HG03378 (cell line): ENCODE measurements around the gene MEGF11.

Experiments
- ATAC-seq: cut with Tn5 transposase; IDR thresholded peaks from one replicate; pipeline ENCODE4 v1.9.1; 2021; ENCODE audit warnings: mild to moderate bottlenecking, moderate library complexity; ENCODE audit not compliant: unreplicated experiment

The MEGF11 gene

DNA sequence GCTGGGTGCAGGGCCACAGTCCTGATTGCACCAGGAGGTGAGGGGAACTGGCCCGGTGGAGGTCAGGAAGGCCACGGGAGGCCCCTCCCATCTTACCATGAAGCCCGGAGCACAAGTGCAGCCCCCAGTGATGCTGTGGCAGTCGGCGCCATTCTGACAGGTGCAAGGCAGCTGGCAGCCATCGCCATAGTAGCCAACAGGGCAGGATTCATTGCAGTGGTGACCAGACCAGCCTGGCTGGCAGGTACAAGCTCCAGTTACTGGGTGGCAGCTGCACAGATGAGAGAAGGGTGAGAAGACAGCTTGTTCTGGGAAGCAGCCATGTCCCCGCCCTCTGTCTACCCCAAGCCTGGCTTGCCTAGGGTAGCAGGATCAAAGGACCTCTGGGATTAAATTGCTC, 296.1 kb downstream of the MEGF11 start:
- ATAC-seq = no peak

DNA sequence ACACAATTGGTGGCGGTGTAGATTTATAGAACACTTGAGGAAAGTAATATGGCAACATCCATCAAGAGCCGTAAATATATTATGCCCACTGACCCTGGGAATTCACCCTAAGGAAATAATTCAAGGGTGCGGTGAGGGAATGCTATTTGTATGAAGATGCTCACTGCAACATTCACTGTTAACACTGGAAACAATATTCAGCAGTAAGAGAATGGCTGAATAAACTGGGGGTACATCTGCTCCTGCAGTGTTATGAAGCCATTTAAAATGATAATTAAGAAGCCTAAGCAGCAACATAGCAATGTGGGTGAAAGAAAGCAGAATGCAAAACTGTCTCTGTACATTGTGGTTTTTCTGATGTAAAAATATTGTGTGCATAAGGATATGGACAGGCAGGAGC, 296.7 kb downstream of the MEGF11 start:
- no peak for ATAC-seq

DNA sequence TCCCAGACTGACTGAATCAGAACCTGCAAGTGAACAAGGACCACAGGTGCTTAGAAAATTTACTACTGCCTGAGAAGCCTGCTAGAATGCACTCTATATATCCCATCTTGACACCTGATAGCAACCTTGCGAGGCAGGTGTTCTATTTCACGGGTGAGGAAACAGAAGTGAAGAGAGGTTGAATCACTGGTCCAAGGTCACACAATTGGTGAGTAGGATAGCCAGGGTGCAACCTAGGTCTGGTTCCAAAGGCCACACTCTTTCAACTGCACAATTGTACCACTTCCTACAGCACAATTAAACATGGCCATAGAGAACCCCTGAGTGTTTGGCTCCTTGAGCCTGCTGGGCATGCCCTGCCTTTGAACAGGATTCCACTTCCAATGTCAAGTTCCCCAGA, 297.2 kb downstream of the MEGF11 start:
- no peak for ATAC-seq

DNA sequence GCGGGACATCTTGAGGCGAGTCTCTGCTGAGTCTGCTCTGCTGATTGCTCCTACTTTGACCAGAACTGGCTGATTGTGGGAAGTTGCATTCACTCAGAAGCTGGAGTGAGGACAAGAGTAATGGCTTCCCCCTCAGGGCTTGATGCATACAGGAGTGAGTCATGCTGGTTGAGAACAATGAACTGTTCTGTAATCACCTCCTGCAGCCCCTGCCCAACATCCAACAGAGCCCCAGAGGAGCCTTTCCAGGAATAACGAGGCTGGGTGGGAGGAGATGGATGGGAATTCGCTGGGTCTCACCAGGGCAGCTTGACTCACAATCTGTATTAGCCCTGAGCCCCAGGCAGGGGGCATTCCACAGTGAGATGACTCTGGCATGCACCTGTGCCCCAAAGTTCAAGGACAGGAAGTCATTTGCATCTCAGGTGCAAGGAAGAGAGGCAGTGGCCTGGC, 299.2 kb downstream of the MEGF11 start:
- no peak for ATAC-seq

DNA sequence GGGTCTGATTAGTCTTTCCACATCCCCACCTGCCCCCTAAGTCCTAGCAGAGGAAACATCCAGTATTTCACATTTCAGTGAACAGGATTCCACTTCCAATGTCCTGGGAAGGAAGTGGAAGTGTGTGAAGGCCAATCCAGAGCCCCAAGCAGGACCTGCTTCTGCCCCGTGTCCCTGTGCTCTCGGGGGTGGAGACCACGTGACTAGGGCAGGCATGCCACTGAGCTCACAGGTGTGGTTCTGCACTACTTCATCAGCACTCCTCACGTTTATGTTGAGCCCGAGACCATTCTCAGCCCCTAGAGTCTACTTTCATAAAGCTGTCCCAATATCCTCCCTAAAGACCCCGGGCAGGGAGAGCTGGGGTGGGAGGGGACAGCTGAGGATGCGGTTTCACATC, 299.9 kb downstream of the MEGF11 start:
- no peak for ATAC-seq

DNA sequence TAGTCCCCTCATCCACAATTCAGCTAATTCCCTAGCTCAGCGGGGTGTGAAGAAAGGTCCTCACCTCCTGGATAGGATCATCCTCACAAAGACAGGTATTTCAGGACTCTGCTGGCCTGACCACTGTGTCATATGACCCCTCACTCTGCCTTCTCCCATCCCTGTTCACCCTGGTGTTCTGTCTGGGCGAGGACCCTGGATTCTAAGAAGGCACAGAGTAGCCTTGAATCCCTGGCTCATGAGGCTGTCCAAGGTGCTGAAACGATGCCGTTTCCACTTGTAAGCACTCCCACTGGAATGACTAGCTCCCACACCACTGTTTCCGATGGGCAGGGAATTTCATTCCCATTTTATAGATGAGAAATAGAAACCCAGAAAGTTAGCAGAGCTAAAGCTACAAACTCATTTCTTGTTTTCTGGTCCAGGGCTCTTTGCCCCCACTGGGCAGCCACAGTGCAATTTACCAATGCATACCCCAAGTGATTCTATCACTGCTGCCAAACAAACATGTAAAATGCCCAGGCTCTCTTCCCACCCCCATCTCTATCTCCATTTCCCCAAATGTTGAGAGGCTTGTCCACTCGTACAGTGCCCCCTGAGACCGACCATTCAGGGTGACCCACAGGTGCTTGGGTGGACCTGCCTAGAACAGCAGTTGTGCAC, 301.0 kb downstream of the MEGF11 start:
- ATAC-seq = no peak

DNA sequence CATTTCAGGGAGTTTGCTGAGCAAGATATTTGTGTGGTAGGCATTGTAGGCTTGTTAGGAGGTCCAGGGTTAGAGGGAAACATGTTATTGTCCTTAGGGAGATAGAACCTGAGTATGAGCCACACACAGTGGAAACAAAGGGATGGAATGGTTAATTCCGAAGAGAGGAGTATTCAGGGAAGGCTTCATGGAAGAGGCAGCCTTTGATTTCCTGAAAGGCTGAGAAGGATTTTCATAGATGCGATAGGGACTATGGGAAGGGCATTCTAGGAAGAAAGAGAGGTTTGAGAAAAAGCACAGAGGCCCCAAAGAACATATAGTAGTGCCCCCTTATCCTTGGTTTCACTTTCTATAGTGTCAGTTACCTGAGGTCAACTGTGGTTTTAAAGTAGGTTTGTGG, 302.5 kb downstream of the MEGF11 start:
- no peak for ATAC-seq

DNA sequence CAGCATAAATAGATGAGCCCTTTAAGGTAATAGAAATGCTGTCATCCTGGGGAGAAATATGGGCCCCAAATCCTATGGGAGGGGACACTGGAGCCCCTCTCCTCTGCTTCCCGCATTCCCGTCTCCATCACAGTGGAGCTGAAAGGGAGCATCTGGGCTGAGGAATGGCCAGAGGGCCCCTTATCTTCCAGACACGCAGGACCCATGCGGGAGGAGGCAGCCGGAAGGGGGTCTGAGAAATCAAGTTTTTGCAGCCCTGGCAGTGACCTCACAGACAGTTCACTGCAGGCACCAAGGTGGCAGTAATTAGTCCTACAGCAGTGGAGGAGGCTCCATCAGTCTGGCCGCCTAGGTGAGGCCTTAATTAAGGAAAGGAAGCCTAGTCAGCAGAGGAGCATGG, 304.1 kb downstream of the MEGF11 start:
- no peak for ATAC-seq

DNA sequence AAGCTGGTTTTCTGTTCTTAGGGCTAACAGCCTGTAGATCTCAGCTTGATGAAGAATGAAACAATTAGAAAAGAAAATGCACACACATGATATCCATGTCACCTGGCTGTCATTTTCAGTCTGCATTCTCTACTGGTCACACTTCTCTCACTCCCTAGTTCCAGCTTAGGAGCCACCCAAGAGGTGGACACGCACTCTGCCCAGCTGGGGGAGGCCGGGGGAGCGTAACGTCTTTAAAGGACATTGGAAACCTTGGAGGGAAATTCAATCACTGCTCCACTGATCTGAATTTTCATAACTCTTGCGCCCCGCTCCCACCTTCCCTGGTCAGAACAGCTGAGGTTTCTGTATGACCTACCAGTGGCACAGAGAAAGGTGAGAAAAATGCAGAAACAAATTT, 304.5 kb downstream of the MEGF11 start:
- ATAC-seq = no peak

DNA sequence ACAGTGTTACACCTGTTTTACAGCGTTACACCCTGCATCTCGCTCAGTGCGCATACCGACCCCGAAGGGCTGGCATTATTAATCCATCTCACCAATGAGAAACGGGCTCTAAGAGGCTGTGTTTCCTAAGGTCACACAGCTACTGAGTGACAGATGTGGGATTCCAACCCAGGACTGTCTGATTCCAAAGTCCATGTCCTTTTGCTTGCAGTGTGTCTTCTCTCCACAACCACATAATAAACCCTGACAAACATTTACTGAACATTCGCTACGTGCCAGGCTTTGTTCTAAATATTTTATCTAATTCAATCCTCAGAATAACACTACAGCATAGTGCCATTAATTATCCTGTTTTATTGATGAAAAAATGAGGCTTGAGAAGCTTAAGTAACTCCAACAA, 305.2 kb downstream of the MEGF11 start:
- ATAC-seq = no peak

DNA sequence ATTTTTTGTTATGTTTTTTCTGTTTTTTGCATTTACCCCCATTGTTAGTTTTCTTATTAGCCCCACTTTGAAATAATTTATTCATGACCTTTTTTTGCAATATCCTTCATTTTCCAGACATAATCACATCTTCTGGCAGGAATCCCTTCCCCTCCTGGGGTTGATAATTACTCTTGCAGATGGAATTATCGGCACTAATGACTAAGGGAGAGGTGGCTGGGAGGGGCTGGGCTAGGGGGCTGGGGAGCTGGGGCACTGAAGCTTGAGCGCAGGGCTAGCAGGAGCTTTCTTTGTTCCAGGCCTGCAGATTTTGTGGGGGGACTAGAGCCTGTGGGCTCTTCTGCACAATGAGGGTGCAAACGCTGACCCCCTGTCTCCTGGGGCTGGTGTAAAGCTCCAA, 306.5 kb downstream of the MEGF11 start:
- ATAC-seq = no peak

DNA sequence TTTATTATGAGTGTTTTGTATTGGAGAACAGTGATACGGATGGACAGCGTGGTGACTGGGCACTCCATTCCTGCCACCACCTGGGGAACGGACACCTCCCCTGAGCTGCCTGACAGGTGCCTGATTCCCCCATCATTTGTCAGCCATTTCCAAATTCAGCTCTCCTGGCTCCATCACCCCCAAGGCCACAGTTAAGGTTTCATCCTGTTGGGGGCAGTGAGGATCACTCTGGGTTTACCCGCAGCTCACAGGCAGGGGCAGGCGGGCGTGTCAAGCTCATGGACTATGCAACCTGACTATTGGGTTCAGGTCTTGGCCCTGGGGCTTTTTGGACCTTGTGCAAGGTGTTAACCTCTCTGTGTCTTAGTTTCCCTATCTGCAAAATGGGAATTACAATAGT, 307.9 kb downstream of the MEGF11 start:
- no peak for ATAC-seq

DNA sequence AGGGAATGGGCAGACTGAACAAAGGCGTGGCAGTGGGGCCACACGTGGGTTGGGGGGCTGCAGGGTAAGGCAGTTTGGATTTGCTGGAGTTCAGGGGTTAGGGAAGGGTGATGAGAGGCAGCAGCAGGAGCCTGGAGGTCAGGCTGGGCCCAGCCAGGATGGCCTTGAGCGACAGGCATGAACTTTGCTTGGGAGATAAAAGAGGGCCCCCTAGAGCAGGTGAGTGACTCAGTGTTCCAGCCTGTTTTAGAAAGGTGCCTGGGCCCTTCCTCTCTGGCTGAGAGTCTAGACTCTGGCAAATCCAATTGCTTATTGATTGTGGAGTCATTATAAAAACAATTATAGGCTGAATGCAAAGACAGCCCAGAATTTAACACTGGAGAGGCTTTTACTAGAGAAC, 309.1 kb downstream of the MEGF11 start:
- ATAC-seq = no peak

DNA sequence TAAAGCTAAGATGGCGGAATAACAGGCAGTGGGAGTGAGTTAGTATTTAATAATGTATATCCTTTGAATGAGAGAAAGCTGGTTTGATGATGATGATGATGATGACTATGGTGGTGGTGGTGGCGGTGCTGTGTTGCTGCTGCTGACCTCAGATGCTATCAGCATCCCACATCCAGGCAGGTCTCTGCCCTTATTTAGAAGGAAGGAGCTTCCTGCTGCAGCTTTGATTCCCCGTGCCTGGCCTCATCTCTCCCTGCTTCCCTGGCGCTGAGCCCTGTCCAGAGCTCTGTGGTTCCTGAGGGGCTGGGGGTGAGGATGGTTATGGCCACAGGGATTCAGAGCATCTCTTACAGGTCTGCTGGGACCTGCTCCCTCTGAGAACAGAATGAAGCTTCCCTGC, 311.1 kb downstream of the MEGF11 start:
- ATAC-seq = no peak

DNA sequence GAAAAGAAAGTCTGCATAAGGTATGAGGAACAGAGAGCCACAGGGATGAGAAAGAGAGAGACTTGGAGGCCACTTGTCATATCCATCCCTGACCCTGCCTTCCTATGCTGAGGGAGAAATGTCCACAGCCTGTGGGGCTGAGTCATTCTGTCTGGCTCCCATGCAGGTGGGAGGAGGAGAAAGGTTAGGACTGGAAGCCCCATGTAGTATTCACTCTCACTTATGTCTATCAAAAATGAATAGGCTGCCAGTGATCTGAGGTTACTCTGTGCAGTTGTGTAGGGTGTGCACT, 313.0 kb downstream of the MEGF11 start:
- no peak for ATAC-seq

DNA sequence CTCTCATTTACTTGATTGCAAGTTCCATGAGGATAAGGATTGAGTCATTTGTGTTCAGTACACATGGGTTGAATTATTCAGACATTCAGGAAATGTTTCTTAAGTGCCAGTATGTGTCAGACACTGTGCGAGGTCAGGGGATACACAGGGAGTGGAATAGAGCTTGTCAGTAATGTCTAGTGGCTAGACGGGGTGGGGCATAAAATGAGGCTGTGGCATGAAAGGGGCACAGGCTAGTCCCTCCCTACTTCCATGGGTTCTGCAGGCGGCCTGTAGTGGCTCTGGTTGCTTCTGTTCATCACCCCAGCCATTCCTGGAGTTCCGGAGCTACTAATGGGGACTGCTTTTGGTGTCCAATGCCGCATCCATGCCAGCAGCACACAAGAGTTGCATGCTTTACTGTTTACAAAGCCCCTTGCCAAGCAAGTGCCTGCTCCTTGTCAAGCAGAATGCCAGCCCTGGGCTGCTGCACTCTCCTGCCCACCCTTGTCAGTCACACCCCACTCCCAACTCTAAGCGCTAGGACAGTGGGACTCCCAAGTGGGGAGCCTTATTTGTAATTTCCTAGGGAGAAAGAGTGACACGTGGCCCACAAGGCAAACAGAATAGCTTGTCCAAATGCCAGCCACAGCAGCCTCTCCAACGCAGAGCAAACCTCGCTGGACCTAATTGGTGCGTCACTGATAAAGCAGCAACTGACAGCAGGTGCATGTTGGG, 313.5 kb downstream of the MEGF11 start:
- no peak for ATAC-seq

DNA sequence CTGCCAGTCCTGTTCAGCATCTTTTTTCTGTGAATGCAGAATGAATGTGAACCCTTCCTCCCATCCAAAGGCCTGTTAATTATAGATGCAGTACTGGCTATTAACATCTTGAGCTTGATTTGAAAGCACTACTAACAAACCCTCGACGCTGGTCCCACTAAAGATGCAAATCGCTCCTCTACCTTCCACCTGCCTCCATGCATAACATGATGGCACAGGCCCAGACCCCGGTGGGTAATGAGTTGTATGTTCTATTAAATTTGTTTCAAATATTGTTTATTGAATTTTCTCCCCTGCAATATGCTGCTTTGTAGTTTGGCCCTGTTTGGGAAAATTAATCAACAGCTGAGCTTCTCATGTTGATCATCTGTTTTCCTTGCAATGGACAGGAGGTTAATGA, 314.9 kb downstream of the MEGF11 start:
- no peak for ATAC-seq

DNA sequence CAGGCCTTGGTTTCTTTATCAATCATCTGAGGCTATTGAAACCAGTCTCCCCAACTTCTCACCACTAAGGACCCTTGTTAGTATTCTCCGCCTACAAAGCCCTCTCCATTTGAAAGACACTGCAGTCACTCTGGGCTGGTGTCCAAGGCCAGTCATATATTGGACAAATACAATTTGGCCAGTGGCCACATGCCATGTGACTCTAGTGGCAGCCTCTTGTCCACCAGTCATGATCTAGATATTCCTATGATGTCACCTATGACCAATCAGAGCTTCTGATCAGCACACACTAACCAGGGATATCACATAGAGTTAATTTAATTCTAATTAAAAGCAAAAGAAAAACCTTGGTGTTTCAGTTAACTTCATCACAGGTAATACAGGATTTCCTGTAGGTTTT, 316.1 kb downstream of the MEGF11 start:
- no peak for ATAC-seq

DNA sequence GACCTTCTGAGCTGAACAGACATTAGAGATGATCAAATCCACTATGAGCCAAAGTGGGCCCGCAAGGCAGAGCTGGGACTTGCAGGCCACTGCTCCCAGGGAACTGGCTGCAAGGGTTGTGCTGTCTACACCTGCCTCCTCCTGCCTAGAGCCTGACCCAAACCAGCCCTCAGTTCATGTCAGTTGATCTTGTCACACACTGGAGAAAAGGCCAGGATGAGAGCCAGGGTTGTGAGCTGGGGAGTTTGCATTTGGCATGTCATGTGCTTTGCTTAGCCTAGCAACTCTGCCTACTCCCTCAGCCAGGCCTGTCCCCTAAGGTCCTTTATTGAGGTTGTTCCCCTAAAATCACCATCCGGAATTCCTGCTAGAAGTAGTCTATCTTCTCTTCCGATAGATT, 316.5 kb downstream of the MEGF11 start:
- no peak for ATAC-seq

DNA sequence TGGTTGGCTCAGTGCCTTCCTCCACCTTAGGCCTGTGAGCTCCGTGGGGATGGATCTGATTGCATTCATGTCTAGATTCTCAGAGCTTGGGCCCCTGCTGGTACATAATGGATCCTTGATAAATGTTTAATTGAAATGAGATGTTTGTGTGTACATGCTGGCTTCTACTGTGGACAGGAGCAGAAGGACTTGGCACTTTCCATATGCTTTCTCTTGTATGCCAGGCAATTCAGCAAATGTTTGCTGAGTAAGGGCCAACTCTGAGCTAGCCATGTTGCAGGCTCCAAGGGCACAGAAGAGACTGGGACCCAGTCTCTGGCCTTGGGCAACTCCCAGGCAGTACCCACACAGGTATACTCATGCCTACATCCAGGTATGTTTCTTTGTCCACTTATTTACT, 317.3 kb downstream of the MEGF11 start:
- ATAC-seq = no peak

DNA sequence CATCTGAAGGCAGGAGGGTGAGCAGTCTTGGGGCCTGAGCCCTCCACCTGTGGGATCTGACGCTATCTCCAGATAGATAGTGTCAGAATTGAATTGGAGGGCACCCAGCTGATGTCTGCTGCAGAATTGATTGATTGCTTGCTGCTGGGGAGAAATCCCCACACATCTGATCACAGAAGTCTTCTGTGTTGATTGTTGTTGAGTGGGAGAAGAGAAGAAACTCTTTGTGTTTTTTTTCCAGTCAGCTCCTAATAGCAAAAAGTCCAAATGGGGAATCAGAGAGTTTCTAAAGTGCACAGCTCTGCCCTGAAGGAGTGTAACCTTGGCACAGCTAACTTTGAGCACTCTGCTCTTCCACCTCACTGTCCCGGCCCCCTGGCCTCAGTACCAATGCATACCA, 318.2 kb downstream of the MEGF11 start:
- no peak for ATAC-seq

DNA sequence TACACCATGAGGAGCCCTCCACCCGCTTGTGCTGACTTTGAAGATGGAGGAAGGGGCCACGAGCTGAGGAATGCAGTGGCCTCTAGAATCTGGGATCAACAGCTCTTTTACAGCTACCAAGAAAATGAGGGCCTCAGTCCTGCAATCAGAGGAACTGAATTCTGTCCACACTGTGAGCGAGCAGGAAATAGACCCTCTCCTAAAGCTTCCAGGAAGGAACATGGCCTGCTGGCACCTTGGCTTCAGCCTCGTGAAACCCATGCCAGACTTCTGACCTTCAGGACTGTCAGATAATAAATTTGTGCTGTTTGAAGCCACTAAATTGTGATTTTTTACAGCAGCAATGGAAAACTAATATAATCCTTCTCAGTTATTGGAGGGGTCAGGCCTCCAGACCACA, 322.3 kb downstream of the MEGF11 start:
- ATAC-seq = no peak

DNA sequence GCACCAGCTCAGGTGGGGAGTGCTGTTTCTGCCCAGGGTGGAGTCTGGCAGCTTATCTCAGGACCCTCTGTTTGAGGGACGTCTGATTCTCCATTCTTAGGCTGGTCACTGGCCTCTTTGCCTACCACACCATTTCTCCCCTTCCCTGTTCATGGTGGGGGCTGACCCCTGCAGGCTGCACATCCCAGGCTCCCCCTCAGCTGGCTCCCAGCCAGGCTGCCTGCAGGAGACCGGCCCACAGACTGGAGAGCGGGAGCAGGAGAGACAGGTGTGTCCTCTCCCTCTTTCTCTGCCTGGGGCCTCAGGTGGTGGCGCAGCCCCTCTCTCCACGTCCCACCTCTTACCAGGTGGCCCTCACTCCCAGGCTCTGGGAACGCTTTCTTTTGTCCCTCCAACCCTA, 323.4 kb downstream of the MEGF11 start:
- ATAC-seq = no peak
